Skeletal muscle satellite cell (primary cell): Measurements from ENCODE around the gene ZFAND3.

Experiments used
- H3K27me3 ChIP-seq: 2 replicates; pipeline ENCODE4 v1.7.0; 2013; ENCODE audit warnings: low read length; ENCODE audit not compliant: control insufficient read depth, insufficient read depth
- H3K36me3 ChIP-seq: 2 replicates; pipeline ENCODE4 v1.7.0; 2013; ENCODE audit warnings: mild to moderate bottlenecking, control low read depth, low read length; ENCODE audit not compliant: insufficient read depth
- H3K4me1 ChIP-seq: 2 replicates; pipeline ENCODE4 v1.7.0; 2013; ENCODE audit warnings: low read length; ENCODE audit not compliant: control insufficient read depth, insufficient read depth
- H3K4me2 ChIP-seq: 2 replicates; pipeline ENCODE4 v1.7.0; 2013; ENCODE audit warnings: mild to moderate bottlenecking, low read length
- H3K4me3 ChIP-seq: 2 replicates; pipeline ENCODE4 v1.7.0; 2013; ENCODE audit warnings: low read length
- H3K9ac ChIP-seq: 2 replicates; pipeline ENCODE4 v1.7.0; 2013; ENCODE audit warnings: mild to moderate bottlenecking, low read depth, low read length, moderate library complexity
- H3K9me3 ChIP-seq: replicated peaks from 2 replicates; pipeline ENCODE4 v1.7.0; 2013; ENCODE audit warnings: mild to moderate bottlenecking, control low read depth, low read length

Gene ZFAND3

DNA sequence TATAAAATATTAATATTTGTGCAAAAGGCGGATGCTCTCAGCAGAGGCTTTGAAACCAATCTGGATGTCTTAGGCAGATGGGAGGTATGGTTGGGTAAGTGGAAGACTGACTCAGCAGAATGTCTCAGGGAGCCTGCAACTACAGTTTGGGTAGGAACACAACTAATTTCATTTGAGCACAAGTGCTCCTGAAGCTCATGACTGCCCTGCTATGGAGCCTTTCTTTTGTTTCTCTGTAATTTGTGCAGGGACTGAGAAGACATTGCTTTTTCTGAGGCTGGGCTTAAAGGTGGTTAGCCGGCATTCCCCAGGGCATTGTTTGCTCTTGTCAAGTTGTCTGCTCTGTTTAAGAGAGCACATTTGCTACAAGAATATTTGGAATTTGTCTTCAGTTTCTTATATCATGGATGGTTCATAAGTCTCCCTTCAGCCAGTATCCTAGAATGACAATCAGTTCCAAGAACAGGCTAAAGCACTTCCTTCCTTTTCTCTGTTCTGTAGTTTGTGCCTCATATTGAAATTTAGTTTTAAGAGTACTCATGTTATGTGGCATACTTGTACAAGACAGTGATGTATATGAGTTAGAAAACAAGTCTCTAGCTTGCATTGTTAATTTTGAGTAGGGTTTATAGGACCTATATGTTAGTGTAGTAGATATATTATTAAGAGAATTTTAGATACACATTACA is 208.3 kb downstream of the ZFAND3 start:
- H3K4me2 ChIP-seq: no peak overlapping the region
- H3K4me1 ChIP-seq: peaks cover 18% of the 10 kb centered on the region
- no peak overlapping the region for H3K4me3 ChIP-seq
- no peaks in the 10 kb centered on the region for H3K36me3 ChIP-seq
- H3K9me3 ChIP-seq: no peaks in the 10 kb centered on the region
- no peak overlapping the region for H3K9ac ChIP-seq
- no peaks in the 10 kb centered on the region for H3K27me3 ChIP-seq

DNA sequence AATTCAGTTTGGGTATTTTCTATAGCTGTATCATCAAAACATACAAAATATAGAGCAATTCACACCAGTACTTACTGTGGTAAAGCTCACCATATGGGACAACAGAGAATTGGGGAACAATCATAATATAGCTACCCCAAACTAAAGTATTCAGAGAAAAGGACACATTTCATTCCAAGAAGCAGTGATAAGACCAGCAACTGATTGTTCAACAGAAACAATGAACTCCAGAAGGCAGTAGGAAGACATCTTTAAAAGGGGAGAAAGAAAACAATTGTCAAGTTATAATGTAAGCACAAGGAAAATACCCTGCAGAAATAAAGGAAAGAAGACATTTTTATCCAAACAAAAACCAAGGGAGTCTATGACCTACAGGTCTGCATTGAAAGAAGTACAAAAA is 210.9 kb downstream of the ZFAND3 start:
- no peaks in the 10 kb centered on the region for H3K27me3 ChIP-seq
- no peak overlapping the region for H3K4me3 ChIP-seq
- H3K36me3 ChIP-seq: no peaks in the 10 kb centered on the region
- H3K4me2 ChIP-seq: no peak overlapping the region
- H3K4me1 ChIP-seq: peaks cover 10% of the 10 kb centered on the region
- no peak overlapping the region for H3K9ac ChIP-seq
- no peaks in the 10 kb centered on the region for H3K9me3 ChIP-seq

DNA sequence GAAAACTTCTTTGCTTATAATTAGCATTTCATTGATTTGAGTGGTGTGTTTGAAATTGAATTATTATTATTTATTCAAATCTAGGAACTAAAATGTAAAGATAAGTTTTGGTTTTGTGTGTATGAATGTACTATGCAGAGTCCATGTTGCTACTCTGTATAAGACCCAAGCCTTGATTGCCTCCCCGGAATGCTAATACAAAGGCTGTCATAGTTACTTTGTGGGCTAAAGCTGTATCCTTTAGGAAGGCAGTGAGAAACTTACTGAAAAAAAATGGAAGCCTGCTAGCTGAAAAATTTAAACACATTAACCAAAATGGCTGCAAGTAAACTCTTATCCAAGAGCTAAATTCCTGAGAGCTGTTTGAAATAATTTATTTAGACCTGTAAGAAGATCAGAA is 213.3 kb downstream of the ZFAND3 start:
- Histone ChIP-seq H3K4me3 (no peak overlapping the region), H3K9ac (no peak overlapping the region), H3K4me2 (no peak overlapping the region), H3K36me3 (no peaks in the 10 kb centered on the region), H3K27me3 (no peaks in the 10 kb centered on the region), H3K9me3 (no peaks in the 10 kb centered on the region), H3K4me1 (peaks cover 8% of the 10 kb centered on the region)

DNA sequence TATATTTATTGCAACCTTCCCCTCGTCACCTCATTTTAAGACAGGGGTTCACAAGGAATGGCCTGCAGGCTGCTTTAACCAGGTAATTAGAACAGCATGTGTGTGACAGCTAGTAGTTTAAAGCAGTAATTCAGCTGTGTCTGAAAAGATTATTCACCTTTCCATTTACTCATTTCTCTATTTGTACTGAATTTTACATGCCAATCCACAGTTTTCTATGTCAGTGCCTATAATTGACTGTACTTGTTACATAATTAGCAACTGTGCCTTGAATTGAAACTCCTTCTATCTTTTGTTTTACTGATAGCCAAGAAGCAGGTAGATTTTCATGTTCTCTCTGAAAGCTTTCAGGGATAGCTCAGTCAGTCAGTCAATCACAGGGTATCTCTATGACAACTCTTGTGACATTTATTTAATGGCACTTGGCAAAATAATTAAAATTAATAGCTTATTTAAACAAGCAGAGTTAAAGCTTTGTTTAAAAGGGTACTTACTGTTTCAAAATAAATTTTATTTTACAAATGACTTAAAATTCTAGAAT is 214.0 kb downstream of the ZFAND3 start:
- Histone ChIP-seq H3K9ac (no peak overlapping the region), H3K36me3 (no peaks in the 10 kb centered on the region), H3K4me3 (no peak overlapping the region), H3K9me3 (no peaks in the 10 kb centered on the region), H3K4me1 (peaks cover 5% of the 10 kb centered on the region), H3K4me2 (no peak overlapping the region), H3K27me3 (no peaks in the 10 kb centered on the region)

DNA sequence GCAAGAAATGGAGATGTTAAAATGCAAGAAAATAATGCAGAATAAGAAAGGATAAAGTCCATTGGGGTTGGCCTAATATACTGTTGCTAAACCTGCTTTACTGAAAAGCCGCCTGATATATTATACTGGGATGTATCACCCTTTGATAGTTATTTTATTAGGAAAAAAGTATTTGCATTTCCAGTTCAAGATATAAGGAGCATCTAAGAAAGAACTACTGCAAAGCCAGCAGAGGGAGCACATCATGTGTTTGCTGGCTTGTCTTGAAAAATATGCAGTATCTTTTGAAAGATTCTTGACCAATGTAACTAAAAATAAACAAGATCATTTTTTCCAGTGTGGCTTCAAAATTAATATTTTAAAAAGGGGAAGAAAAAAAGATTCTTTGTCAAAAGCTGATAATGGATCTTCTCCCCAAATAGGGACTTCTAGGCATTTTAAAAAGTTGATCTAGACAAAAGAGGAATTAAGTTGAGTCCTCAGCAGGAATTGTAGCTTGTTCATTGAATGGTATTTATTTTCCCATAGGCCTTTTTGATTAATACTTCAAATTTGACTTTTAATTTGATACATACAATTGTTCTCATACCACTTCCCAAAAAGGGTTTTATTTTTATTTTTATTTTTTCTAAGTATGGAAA is 214.9 kb downstream of the ZFAND3 start:
- Histone ChIP-seq H3K36me3 (no peaks in the 10 kb centered on the region), H3K27me3 (no peaks in the 10 kb centered on the region), H3K9ac (no peak overlapping the region), H3K4me1 (peaks cover 2% of the 10 kb centered on the region), H3K4me3 (no peak overlapping the region), H3K4me2 (no peak overlapping the region), H3K9me3 (no peaks in the 10 kb centered on the region)

DNA sequence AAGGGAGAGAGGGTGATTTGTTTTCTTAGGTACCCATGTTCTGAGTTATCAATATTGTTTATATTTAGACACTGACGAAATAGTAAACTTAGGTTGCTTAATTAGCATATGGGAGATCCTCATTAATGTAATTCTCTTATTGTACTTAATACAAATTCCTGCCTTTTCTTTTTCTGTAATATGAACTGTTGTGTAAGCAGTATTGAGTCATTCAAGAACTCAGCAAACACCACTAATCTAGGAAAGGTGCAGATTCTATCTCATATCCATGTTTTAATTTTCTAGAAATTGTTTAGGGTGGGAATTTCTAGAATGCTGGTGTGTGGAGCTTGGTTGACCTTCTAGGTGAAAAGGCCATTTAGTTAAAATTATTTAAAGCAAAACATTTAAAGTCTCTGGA is 216.0 kb downstream of the ZFAND3 start:
- no peaks in the 10 kb centered on the region for H3K9me3 ChIP-seq
- no peaks in the 10 kb centered on the region for H3K27me3 ChIP-seq
- no peak overlapping the region for H3K9ac ChIP-seq
- H3K4me1 ChIP-seq: no peaks in the 10 kb centered on the region
- no peak overlapping the region for H3K4me2 ChIP-seq
- H3K4me3 ChIP-seq: no peak overlapping the region
- no peaks in the 10 kb centered on the region for H3K36me3 ChIP-seq

DNA sequence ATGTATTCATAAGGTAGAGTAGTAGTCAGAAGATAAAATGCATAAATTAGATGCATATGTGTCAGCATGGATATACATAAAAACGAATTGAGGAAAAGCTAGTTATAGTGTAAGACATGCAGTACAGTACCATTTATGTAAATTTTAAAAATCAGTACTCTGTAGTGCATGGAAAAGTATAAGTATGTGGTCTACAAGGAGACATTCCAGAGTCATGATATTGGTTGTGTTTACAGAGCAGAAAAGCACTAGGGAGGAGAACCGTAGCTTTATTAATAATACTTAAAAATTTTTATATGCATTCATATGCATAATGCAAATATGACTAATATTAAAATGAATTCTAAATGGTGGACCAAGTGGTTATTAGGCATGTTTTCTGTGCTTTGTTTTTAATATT is 220.0 kb downstream of the ZFAND3 start:
- Histone ChIP-seq H3K9me3 (no peaks in the 10 kb centered on the region), H3K4me1 (no peaks in the 10 kb centered on the region), H3K4me2 (no peak overlapping the region), H3K9ac (no peak overlapping the region), H3K27me3 (no peaks in the 10 kb centered on the region), H3K36me3 (no peaks in the 10 kb centered on the region), H3K4me3 (no peak overlapping the region)

DNA sequence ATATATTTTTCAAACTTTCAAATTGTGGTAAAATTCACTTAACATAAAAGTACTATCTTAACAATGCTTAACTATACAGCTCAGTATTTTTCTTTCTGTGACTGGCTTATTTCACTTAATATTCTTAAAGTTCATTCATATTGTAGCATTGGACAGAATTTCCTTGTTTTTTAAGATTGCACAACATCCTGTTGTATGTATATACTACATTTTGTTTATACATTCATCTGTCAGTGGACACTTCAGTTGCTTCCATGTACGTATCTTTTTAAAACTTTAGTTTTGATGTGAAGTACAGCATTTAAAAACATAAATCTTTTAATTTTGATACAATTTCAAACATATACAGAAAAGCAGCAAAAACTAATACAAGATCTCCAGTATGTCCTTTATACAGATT is 220.7 kb downstream of the ZFAND3 start:
- H3K36me3 ChIP-seq: no peaks in the 10 kb centered on the region
- H3K27me3 ChIP-seq: no peaks in the 10 kb centered on the region
- H3K9ac ChIP-seq: no peak overlapping the region
- H3K4me2 ChIP-seq: no peak overlapping the region
- H3K4me3 ChIP-seq: no peak overlapping the region
- no peaks in the 10 kb centered on the region for H3K4me1 ChIP-seq
- H3K9me3 ChIP-seq: no peaks in the 10 kb centered on the region

DNA sequence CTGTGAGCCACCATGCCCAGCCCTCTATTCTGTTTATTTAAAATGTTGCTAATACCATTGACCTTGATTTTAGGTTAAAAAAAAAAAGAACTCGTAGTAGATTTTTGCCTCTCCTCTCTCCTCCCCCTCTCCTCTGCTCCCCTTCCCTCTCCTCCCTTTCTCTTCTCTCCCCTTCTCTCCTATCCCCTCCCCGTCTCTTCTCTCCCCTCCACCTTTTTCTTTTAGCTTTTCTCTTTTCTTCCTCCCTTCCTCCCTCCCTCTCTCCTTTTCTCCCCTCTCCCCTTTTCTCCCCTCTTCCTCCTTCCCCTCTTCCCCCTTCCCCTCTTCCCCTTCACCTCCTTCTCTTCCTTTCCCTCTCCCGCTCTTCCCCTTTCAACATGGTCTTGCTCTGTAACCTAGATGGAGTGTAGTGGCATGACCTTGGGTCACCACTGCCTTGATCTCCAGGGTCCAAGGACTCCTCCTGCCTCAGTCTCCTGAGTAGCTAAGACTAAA is 223.8 kb downstream of the ZFAND3 start:
- Histone ChIP-seq H3K27me3 (no peaks in the 10 kb centered on the region), H3K9me3 (no peaks in the 10 kb centered on the region), H3K36me3 (no peaks in the 10 kb centered on the region), H3K9ac (no peak overlapping the region), H3K4me1 (no peaks in the 10 kb centered on the region), H3K4me2 (no peak overlapping the region), H3K4me3 (no peak overlapping the region)

DNA sequence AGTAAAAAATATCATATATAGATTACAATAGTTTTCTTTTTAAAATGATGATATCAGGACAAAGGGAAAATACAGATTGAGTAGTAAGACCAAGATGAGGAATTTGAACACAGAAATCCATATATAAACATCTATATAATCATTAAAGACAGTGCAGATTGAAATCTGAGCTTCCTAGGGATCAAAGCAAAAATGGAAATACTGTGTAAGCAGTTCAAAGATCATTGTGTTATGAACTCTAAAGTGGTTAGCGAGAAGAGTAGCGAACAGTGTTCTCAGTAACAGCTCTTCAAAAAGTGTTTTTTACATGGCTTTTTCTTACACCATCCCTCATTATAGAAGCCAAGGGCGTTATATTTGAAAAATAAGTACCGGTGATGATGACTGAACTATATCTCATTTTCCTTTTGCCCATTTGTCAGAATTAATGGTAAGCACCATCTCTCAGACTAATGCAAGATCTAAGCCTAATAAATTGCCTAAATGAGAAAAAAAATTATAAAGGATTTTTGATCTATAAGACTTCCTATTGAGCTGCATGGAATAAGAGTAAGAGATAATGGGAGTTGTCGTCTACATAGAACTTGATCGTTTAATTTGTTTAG is 226.3 kb downstream of the ZFAND3 start:
- Histone ChIP-seq H3K4me1 (peaks cover 5% of the 10 kb centered on the region), H3K9ac (no peak overlapping the region), H3K4me2 (no peak overlapping the region), H3K4me3 (no peak overlapping the region), H3K27me3 (no peaks in the 10 kb centered on the region), H3K36me3 (no peaks in the 10 kb centered on the region), H3K9me3 (no peaks in the 10 kb centered on the region)

DNA sequence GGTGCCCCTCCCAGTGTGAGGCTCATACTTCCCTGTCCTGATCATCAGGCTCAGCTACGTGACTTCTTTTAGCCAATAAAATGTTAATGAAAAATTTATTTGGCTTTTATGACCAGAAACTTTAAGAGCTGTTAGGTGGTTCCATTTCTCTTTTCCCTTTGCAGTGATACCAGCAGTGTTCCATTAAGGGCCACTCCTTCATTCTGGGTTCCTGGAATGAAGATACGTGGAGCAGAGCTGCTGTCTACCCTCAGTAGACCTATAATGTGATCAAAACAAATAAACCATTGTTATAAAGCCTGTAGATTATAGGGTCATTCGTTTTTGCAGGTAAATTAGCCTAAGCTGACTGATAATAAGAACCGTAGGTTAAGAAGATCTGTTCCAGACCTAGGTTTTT is 228.0 kb downstream of the ZFAND3 start:
- Histone ChIP-seq H3K9ac (no peak overlapping the region), H3K4me3 (no peak overlapping the region), H3K4me2 (no peak overlapping the region)

More for the DNA sequence above, 228.0 kb downstream of the ZFAND3 start:
- Histone ChIP-seq H3K36me3 (no peaks in the 10 kb centered on the region), H3K27me3 (no peaks in the 10 kb centered on the region), H3K9me3 (no peaks in the 10 kb centered on the region), H3K4me1 (peaks cover 5% of the 10 kb centered on the region)
